ENCODE measurements around the gene LMBRD2. TPM values are rescaled to one million over a fixed set of nuclear protein-coding genes. Genes with fewer than 3 reads are reported as not detected.

The LMBRD2 gene
- polyA plus RNA-seq, 10 donors = 8.9 to 15.9 (median 12.3) TPM

DNA sequence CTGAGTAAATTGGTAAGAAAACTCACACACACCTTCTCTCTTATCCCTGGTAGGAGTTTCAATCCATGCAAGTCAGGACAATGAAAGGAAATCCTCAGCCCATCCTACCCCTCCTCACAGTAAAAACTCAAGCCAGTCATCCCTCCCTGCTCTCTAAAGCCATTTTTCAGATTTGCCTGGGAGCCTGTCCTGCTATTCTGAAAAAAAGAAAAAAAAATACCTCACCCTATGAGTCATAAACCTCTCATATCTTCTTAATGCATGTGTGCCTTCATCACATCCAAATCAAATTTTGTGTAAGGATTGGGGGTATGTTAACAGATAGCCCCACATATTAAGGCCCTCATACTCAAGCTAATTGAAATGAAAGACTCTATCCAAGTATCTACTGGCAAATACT lies 99.1 kb downstream of the LMBRD2 start:
- no peak for DNase-seq

GRCh38 chr5:36049949-36050348 lies 101.7 kb downstream of the LMBRD2 start:
- no peak for DNase-seq

Other genes starting within 250 kb of the LMBRD2 start
- not detected for gene CAPSL, start 213.3 kb downstream of the LMBRD2 start, polyA plus RNA-seq (ENCODE audit: insufficient read length in 10 of 10)
- gene UGT3A1, start 160.5 kb downstream of the LMBRD2 start, polyA plus RNA-seq (ENCODE audit: insufficient read length in 10 of 10) = 10 to 100 TPM in 9 of 10 donors, 1 to 10 TPM in 1; 5.8 to 53.0 (median 29.9) TPM
- 1 to 10 TPM in 2 of 10 donors, under 1 TPM in 8; 0.32 to 2.4 (median 0.48) TPM for gene UGT3A2, start 85.0 kb downstream of the LMBRD2 start, polyA plus RNA-seq (ENCODE audit: insufficient read length in 10 of 10)
- 10 to 100 TPM; 36.6 to 75.0 (median 61.2) TPM for gene SKP2, start 224 bp upstream of the LMBRD2 start, polyA plus RNA-seq (ENCODE audit: insufficient read length in 10 of 10)
- 10 to 100 TPM; 32.6 to 52.8 (median 41.7) TPM for gene NADK2, start 90.0 kb upstream of the LMBRD2 start, polyA plus RNA-seq (ENCODE audit: insufficient read length in 10 of 10)
- under 1 TPM; 0.29 to 0.94 (median 0.42) TPM for gene RANBP3L, start 150.0 kb upstream of the LMBRD2 start, polyA plus RNA-seq (ENCODE audit: insufficient read length in 10 of 10)

Data from muscle of back (tissue), 11 donors.